ENCODE results near the gene OS9.
A peak's percentile ranks its signal among the peaks of the same experiment; 100 is the strongest.
"Not testable (repeated sequence)": the region's sequence is repeated elsewhere in the genome, so short reads cannot be mapped to it uniquely, and the experiment has no call there.

The OS9 gene, protein sequence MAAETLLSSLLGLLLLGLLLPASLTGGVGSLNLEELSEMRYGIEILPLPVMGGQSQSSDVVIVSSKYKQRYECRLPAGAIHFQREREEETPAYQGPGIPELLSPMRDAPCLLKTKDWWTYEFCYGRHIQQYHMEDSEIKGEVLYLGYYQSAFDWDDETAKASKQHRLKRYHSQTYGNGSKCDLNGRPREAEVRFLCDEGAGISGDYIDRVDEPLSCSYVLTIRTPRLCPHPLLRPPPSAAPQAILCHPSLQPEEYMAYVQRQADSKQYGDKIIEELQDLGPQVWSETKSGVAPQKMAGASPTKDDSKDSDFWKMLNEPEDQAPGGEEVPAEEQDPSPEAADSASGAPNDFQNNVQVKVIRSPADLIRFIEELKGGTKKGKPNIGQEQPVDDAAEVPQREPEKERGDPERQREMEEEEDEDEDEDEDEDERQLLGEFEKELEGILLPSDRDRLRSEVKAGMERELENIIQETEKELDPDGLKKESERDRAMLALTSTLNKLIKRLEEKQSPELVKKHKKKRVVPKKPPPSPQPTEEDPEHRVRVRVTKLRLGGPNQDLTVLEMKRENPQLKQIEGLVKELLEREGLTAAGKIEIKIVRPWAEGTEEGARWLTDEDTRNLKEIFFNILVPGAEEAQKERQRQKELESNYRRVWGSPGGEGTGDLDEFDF

DNA sequence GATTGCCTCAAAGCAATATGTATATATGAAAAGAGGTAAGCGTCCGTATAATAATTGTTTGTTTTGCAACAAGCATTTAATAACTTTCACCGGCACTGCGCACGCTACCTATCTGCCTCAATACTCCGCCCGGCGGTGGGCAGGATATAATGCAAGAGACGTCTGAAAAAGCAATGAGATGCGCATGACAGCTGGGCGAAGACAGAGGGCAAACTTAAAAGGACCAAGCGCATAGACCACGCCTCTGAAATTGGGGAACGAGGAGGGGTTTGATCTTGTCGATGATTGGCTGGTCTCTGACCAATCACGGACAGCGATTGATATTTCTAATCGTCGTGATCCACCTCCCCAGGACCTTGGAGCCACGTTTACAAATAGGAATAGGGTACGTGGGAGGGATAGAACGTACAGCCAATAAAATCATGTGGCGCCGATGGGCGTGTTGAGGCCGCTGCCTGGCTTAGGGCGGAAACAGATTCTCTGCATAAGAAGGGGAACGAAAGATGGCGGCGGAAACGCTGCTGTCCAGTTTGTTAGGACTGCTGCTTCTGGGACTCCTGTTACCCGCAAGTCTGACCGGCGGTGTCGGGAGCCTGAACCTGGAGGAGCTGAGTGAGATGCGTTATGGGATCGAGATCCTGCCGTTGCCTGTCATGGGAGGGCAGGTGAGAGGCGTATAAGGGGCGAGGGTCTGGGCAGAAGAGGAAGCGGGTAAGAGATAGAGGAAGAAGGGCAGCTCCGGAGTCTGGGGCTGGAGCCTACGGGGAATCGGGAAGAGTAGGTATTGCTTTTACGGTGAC is at the start of gene OS9:
TSS of gene OS9 (plus strand) at position 474 of the 800 bp plus-strand sequence. CDS start at position 504, 30 bp downstream.
- in situ Hi-C loops (cut with HindIII; ENCODE audit: low sequenced_read_pairs): no loop called here
- peak within 1 kb of the TSS; percentile 87 for H3K4me3 ChIP-seq (ENCODE audit: low read depth, low read length)
- peak; percentile 100 for DNase-seq (ENCODE audit: low read depth)
- TF ChIP-seq, protein P1, sequence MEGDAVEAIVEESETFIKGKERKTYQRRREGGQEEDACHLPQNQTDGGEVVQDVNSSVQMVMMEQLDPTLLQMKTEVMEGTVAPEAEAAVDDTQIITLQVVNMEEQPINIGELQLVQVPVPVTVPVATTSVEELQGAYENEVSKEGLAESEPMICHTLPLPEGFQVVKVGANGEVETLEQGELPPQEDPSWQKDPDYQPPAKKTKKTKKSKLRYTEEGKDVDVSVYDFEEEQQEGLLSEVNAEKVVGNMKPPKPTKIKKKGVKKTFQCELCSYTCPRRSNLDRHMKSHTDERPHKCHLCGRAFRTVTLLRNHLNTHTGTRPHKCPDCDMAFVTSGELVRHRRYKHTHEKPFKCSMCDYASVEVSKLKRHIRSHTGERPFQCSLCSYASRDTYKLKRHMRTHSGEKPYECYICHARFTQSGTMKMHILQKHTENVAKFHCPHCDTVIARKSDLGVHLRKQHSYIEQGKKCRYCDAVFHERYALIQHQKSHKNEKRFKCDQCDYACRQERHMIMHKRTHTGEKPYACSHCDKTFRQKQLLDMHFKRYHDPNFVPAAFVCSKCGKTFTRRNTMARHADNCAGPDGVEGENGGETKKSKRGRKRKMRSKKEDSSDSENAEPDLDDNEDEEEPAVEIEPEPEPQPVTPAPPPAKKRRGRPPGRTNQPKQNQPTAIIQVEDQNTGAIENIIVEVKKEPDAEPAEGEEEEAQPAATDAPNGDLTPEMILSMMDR (IDR thresholded peaks at IDR 0.05; ENCODE audit: low read depth, low read length, missing control alignments): peak; percentile 79

DNA sequence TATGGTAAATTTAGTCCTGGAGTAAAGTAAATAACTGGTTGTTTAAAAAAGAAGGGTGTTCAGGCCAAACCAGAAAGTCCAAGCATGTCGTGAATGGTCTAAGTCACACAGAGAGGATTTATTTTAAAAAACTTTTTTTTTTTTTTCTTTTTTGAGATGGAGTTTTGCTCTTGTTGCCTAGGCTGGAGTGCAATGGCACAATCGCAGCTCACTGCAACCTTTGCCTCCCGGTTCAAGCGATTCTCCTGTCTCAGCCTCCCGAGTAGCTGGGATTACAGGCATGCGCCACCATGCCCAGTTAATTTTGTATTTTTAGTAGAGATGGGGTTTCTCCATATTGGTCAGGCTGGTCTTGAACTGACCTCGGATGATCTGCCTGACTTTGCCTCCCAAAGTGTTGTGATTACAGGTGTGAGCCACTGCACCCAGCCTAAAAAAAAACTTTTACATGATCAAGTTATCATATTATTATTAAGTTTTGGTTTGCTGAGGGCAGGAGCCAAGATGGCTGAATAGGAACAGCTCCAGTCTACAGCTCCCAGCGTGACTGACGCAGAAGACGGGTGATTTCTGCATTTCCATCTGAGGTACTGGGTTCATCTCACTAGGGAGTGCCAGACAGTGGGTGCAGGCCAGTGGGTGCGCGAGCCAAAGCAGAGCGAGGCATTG is 47.8 kb upstream of the OS9 start:
- DNase-seq (ENCODE audit: low read depth); in situ Hi-C loops (cut with HindIII; ENCODE audit: low sequenced_read_pairs): not testable (repeated sequence)

DNA sequence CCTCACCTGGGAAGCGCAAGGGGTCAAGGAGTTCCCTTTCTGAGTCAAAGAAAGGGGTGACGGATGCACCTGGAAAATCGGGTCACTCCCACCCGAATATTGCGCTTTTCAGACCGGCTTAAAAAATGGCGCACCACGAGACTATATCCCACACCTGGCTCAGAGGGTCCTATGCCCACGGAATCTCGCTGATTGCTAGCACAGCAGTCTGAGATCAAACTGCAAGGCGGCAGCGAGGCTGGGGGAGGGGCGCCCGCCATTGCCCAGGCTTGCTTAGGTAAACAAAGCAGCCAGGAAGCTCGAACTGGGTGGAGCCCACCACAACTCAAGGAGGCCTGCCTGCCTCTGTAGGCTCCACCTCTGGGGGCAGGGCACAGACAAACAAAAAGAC is 47.3 kb upstream of the OS9 start:
- DNase-seq (ENCODE audit: low read depth); H3K4me3 ChIP-seq (ENCODE audit: low read depth, low read length); in situ Hi-C loops (cut with HindIII; ENCODE audit: low sequenced_read_pairs): not testable (repeated sequence)

More for the DNA sequence above, 47.8 kb upstream of the OS9 start:
- H3K4me3 ChIP-seq (ENCODE audit: low read depth, low read length): not testable (repeated sequence)

DNA sequence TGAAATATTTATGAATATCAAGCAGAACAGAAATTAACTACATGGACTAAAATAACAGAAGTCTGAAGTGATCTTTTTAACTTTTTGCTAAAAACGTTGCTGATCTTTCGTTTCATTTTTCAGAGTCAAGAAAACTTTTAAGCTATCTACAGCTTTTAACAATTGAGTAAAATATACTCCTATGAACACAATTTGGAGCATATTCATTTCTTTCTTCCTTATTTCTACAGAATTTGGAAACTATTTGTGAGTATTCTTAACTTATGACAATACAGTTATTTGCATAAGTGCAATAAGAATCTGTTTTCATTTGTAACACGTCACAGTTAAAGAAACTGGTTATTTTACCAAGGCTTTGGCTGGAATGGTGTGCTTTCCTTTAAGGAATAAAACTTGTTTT is 39.9 kb upstream of the OS9 start:
- TF ChIP-seq, protein P1 (IDR thresholded peaks at IDR 0.05; ENCODE audit: low read depth, low read length, missing control alignments): no peak
- in situ Hi-C loops (cut with HindIII; ENCODE audit: low sequenced_read_pairs): no loop called here
- no peak overlapping the region for H3K4me3 ChIP-seq (ENCODE audit: low read depth, low read length)
- DNase-seq (ENCODE audit: low read depth): no peak

DNA sequence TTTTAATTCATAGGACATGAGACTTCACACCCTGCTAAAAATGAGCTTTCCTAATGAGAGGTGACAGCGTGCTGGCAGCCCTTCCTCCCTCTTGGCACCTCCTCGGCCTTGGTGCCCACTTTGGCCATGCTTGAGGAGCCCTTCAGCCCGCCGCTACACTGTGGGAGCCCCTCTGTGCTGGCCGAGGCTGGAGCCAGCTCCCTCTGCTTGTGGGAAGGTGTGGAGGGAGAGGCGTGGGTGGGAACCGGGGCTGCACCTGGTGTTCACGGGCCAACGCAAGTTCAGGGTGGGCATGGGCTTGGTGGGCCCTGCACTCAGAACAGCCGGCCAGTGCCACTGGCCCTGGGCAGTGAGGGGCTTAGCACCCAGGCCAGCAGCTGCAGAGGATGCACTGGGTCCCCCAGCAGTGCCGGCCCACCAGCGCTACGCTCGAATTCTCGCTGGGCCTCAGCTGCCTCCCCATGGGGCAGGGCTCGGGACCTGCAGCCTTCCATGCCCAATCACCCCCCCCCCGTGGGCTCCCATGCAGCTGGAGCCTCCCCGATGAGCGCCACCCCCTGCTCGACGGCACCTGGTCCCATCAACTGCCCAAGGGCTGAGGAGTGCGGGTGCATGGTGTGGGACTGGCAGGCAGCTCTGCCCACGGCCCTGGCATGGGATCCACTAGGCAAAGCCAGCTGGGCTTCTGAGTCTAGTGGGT is 38.2 kb upstream of the OS9 start:
- no peak for DNase-seq (ENCODE audit: low read depth)
- no peak overlapping the region for H3K4me3 ChIP-seq (ENCODE audit: low read depth, low read length)
- TF ChIP-seq, protein P1 (IDR thresholded peaks at IDR 0.05; ENCODE audit: low read depth, low read length, missing control alignments): no peak
- in situ Hi-C loops (cut with HindIII; ENCODE audit: low sequenced_read_pairs): no loop called here

DNA sequence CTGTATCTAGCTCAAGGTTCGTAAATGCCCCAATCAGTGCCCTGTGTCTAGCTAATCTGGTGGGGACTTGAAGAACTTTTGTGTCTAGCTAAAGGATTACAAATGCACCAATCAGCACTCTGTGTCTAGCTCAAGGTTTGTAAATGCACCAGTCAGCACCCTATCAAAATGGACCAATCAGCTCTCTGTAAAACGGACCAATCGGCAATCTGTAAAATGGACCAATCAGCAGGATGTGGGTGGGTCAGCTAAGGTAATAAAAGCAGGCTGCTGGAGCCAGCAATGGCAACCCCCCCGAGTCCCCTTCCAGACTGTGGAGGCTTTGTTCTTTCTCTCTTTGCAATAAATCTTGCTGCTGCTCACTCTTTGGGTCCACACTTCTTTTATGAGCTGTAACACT is 37.5 kb upstream of the OS9 start:
- in situ Hi-C loops (cut with HindIII; ENCODE audit: low sequenced_read_pairs); DNase-seq (ENCODE audit: low read depth); H3K4me3 ChIP-seq (ENCODE audit: low read depth, low read length): not testable (repeated sequence)

DNA sequence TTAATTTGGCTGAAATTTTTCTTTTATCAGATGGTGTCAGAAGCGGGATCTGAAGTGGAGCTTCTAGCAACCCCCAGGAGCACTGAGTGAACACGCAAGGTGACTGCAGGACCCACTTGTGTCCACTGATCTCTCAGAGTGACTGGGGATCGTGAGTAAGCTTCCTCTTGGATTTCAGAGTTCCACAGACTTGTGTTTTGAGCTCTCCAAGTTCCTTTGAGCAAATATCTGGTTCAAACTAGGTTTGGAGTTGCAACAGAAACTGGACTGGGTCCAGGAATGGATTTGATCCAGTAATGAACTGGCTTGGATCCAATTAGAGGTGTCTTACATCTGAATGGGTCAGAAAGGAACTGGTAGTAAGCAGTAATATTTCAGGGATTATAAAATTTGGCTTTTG is 36.2 kb upstream of the OS9 start:
- no peak for DNase-seq (ENCODE audit: low read depth)
- in situ Hi-C loops (cut with HindIII; ENCODE audit: low sequenced_read_pairs): no loop called here
- no peak overlapping the region for H3K4me3 ChIP-seq (ENCODE audit: low read depth, low read length)
- TF ChIP-seq, protein P1 (IDR thresholded peaks at IDR 0.05; ENCODE audit: low read depth, low read length, missing control alignments): no peak
